Panc1 (cell line): ENCODE measurements around the gene SPHKAP. TPM values are rescaled to one million over a fixed set of nuclear protein-coding genes. Genes with fewer than 3 reads are reported as not detected.

Source experiments
- ATAC-seq: fragments of 200-7000 bp; cut with Tn5 transposase; 2 replicates; pipeline ENCODE4 v1.9.1; 2020; ENCODE audit warnings: mild to moderate bottlenecking, moderate library complexity
- BruUV-seq: library from RNA; stranded (reverse); fragments of 400-500 nt; replicated peaks from 2 replicates; lab custom pipeline; 2021; lab: Mats Ljungman, UMichigan
- CTCF ChIA-PET: fragments of 300-600 bp; sonication (Branson Sonifier 250); formaldehyde crosslinking; loops from one replicate; lab custom pipeline; 2022; ENCODE audit warnings: antibody characterized with exemption; lab: Charles Lee
- POLR2A ChIA-PET: fragments of 300-600 bp; sonication (Branson Sonifier 250); formaldehyde crosslinking; loops from one replicate; lab custom pipeline; 2022; ENCODE audit warnings: antibody characterized with exemption; lab: Charles Lee
- DNase-seq: peaks from one replicate; pipeline ENCODE4 v3.0.0-alpha.2; 2010; ENCODE audit warnings: low read depth, low spot score
- H3K27ac ChIP-seq: 2 replicates; pipeline ENCODE4 v1.5.1; 2011; ENCODE audit warnings: mild to moderate bottlenecking, low read length, inconsistent platforms
- H3K27me3 ChIP-seq: fragments of 200-500 bp; sonication (Bioruptor generic); 2 replicates; pipeline ENCODE4 v1.6.0; 2014; ENCODE audit warnings: low read length, inconsistent platforms; ENCODE audit not compliant: control insufficient read depth, insufficient read depth
- H3K36me3 ChIP-seq: fragments of 200-500 bp; sonication (Bioruptor generic); 2 replicates; pipeline ENCODE4 v1.5.1; 2014; ENCODE audit warnings: inconsistent platforms, mild to moderate bottlenecking, low read length, moderate library complexity; ENCODE audit not compliant: control insufficient read depth, insufficient read depth
- H3K4me1 ChIP-seq: 2 replicates; pipeline ENCODE4 v1.5.1; 2011; ENCODE audit warnings: inconsistent platforms, mild to moderate bottlenecking, low read length, moderate library complexity; ENCODE audit not compliant: control insufficient read depth, insufficient read depth
- H3K4me3 ChIP-seq, 2 experiments: 2 replicates each; pipeline ENCODE4 v1.5.1; 2011 to 2012; ENCODE audit warnings: low read depth in 2 of 2, low read length in 2 of 2, mild to moderate bottlenecking in 2 of 2, inconsistent platforms in 1 of 2, moderate library complexity in 1 of 2
- H3K9me3 ChIP-seq: fragments of 200-500 bp; sonication (Bioruptor generic); 2 replicates; pipeline ENCODE4 v1.5.1; 2014; ENCODE audit warnings: low read depth, mild to moderate bottlenecking, inconsistent platforms, low read length, moderate library complexity; ENCODE audit not compliant: control insufficient read depth, insufficient read depth
- CTCF ChIP-seq: fragments of 450-650 bp; IDR thresholded peaks from 2 replicates; pipeline ENCODE4 v1.5.1; 2017; ENCODE audit warnings: mild to moderate bottlenecking
- POLR2AphosphoS5 ChIP-seq: IDR thresholded peaks from 2 replicates; pipeline ENCODE4 v1.6.1; 2012; ENCODE audit warnings: mild to moderate bottlenecking, low read depth, low read length, moderate library complexity
- REST ChIP-seq, 2 experiments: IDR thresholded peaks; 2 replicates each; pipeline ENCODE4 v1.6.1; 2011 to 2012; ENCODE audit warnings: low read depth in 2 of 2, control low read depth in 1 of 2, low read length in 1 of 2, mild to moderate bottlenecking in 1 of 2, moderate library complexity in 1 of 2; ENCODE audit not compliant: insufficient read depth in 1 of 2
- SIN3A ChIP-seq: IDR thresholded peaks from 2 replicates; pipeline ENCODE4 v1.6.1; 2012; ENCODE audit warnings: low read depth, mild to moderate bottlenecking, low read length, moderate library complexity, borderline replicate concordance; ENCODE audit not compliant: insufficient read depth
- TCF7L2 ChIP-seq: IDR thresholded peaks from 2 replicates; pipeline ENCODE4 v1.6.1; 2011; ENCODE audit warnings: mild to moderate bottlenecking, low read depth, low read length, inconsistent platforms
- in situ Hi-C: cut with HindIII; loops from 2 replicates; pipeline ENCODE4 v1.10.0; 2016; ENCODE audit warnings: low sequenced_read_pairs, low pct_unique_long_range_greater_than_20kb
- intact Hi-C: fragments of 100-400 bp; cut with micrococcal nuclease; formaldehyde crosslinking; loops from one replicate; pipeline ENCODE4 v1.10.0; 2022; ENCODE audit not compliant: unreplicated experiment
- total RNA-seq: library from RNA; stranded (reverse); gene quantifications from one replicate; pipeline ENCODE4 v1.2.1, GENCODE V29; 2021; ENCODE audit not compliant: unreplicated experiment

The SPHKAP gene
- total RNA-seq, 1 experiment from 2014 or later: not detected

DNA sequence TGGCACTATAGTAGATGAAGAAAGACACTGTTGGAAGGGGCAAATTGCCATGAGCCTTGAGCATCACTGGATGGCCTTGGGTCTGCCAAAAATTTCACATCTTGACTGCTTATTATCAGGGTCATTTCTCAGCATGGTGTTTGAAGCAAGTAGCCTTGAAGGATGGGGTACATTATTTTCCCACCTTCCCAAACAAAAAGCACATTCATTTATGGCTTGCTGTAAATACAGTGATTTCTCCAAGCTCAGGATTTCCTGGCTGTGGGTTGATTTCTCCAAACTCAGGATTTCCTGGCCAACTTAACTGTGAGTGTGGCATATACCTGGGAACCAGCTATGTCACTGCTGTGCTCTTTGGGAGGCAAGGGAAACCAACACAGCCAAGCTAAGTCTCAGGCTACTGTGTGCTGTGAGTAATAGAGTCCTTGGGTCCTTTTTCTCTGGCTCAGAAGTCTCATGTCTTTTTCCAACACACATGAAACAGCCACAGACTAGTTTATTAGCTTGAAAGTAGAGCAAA is 116.6 kb downstream of the SPHKAP start:
- intact Hi-C loops: no loop called here
- no peak for DNase-seq
- POLR2A ChIA-PET: no interaction called here
- no TSS peak for BruUV-seq
- Histone ChIP-seq H3K4me3 (no peak overlapping the region), H3K4me1 (no peaks in the 10 kb centered on the region), H3K27me3 (no peaks in the 10 kb centered on the region), H3K27ac (no peak overlapping the region), H3K9me3 (no peaks in the 10 kb centered on the region), H3K36me3 (no peaks in the 10 kb centered on the region)
- CTCF ChIA-PET: no interaction called here
- in situ Hi-C loops: no loop called here
- no peak for ATAC-seq
- TF ChIP-seq REST (IDR thresholded peaks at IDR 0.05; ENCODE audit: insufficient read depth in 1 of 2, low read depth in 2 of 2, low read length in 1 of 2) (no peak), SIN3A (no peak), TCF7L2 (no peak), POLR2AphosphoS5 (no peak), CTCF (no peak)

DNA sequence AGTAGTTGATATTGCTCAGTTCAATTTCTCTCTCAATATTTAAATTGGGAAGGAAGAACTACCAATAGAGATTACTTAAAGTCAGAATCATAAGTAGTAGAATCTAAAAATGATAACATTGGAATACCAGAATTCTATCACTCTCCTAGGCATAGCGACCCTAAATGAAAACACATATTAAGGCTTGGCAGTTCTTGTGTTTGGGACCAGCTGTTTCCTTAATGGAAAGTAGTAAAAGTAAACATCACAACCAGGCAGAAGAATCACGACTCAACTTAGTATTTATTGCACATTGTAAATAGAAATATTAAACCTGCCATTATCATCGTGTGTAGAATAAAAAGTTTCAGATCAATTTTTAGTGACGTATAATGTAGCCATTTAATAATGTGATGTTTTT is 117.5 kb downstream of the SPHKAP start:
- Histone ChIP-seq H3K4me3 (no peak overlapping the region), H3K36me3 (no peaks in the 10 kb centered on the region), H3K9me3 (no peaks in the 10 kb centered on the region), H3K27me3 (no peaks in the 10 kb centered on the region), H3K4me1 (no peaks in the 10 kb centered on the region), H3K27ac (no peak overlapping the region)
- DNase-seq: no peak
- CTCF ChIA-PET: no interaction called here
- intact Hi-C loops (no loop called here), in situ Hi-C loops (no loop called here)
- POLR2A ChIA-PET: no interaction called here
- no TSS peak for BruUV-seq
- no peak for ATAC-seq
- TF ChIP-seq POLR2AphosphoS5 (no peak), REST (IDR thresholded peaks at IDR 0.05; ENCODE audit: insufficient read depth in 1 of 2, low read depth in 2 of 2, low read length in 1 of 2) (no peak), SIN3A (no peak), TCF7L2 (no peak), CTCF (no peak)
